Keratinocyte (primary cell): ENCODE measurements around the gene ATG9A. TPM values are rescaled to one million over a fixed set of nuclear protein-coding genes. Genes with fewer than 3 reads are reported as not detected.

Source experiments
- DNase-seq: peaks from one replicate; pipeline ENCODE4 v3.0.0-alpha.2; 2011; ENCODE audit warnings: low read depth, missing footprints, low spot score
- FAIRE-seq: peaks from 2 replicates; lab custom pipeline; 2011; peaks lifted over from hg19 to GRCh38; lab: Jason Lieb, UNC
- H2AFZ ChIP-seq: 2 replicates; pipeline ENCODE4 v1.6.0; 2012; ENCODE audit warnings: low read length, control low read depth, inconsistent platforms; ENCODE audit not compliant: control insufficient read depth
- H3K27ac ChIP-seq: 2 replicates; pipeline ENCODE4 v1.5.1; 2011; ENCODE audit warnings: low read length; ENCODE audit not compliant: control insufficient read depth, insufficient read depth
- H3K27me3 ChIP-seq: 3 replicates; pipeline ENCODE4 v1.6.0; 2011; ENCODE audit warnings: low read length; ENCODE audit not compliant: control insufficient read depth, insufficient read depth; ENCODE audit errors: extremely low read depth
- H3K36me3 ChIP-seq, 2 experiments: 2 replicates in 1 of 2; 3 replicates in 1 of 2; pipeline ENCODE4 v1.5.1; 2011; ENCODE audit warnings: low read length in 2 of 2, mild to moderate bottlenecking in 1 of 2; ENCODE audit not compliant: control insufficient read depth in 2 of 2, insufficient read depth in 2 of 2; ENCODE audit errors: extremely low read depth in 1 of 2
- H3K4me1 ChIP-seq: 3 replicates; pipeline ENCODE4 v1.5.1; 2011; ENCODE audit warnings: low read length; ENCODE audit not compliant: control insufficient read depth, insufficient read depth; ENCODE audit errors: extremely low read depth
- H3K4me2 ChIP-seq: 3 replicates; pipeline ENCODE4 v1.6.0; 2011; ENCODE audit warnings: low read depth, low read length; ENCODE audit not compliant: control insufficient read depth, insufficient read depth; ENCODE audit errors: extremely low read depth
- H3K4me3 ChIP-seq, 3 experiments: fragments of 200-600 bp in 1 of 3; sonication (generic) in 1 of 3; 2 replicates in 2 of 3; 3 replicates in 1 of 3; pipeline ENCODE4 v1.5.1; 2011 to 2016; ENCODE audit warnings: low read length in 3 of 3, mild to moderate bottlenecking in 3 of 3, control low read depth in 2 of 3, inconsistent platforms in 1 of 3, low read depth in 1 of 3, mixed read lengths in 1 of 3, mixed run types in 1 of 3, moderate library complexity in 1 of 3; ENCODE audit not compliant: control insufficient read depth in 2 of 3, insufficient read depth in 2 of 3; ENCODE audit errors: extremely low read depth in 1 of 3
- H3K79me2 ChIP-seq: 2 replicates; pipeline ENCODE4 v1.6.0; 2012; ENCODE audit warnings: low read length; ENCODE audit not compliant: control insufficient read depth, insufficient read depth
- H3K9ac ChIP-seq: 3 replicates; pipeline ENCODE4 v1.6.0; 2011; ENCODE audit warnings: low read length; ENCODE audit not compliant: control insufficient read depth, insufficient read depth; ENCODE audit errors: extremely low read depth
- H3K9me1 ChIP-seq: 3 replicates; pipeline ENCODE4 v1.6.0; 2011; ENCODE audit warnings: low read length; ENCODE audit not compliant: control insufficient read depth, insufficient read depth; ENCODE audit errors: extremely low read depth
- H3K9me3 ChIP-seq: 2 replicates; pipeline ENCODE4 v1.5.1; 2012; ENCODE audit warnings: low read depth, low read length; ENCODE audit not compliant: control insufficient read depth
- H4K20me1 ChIP-seq: 3 replicates; pipeline ENCODE4 v1.6.0; 2011; ENCODE audit warnings: low read length; ENCODE audit not compliant: control insufficient read depth, insufficient read depth; ENCODE audit errors: extremely low read depth
- CTCF ChIP-seq, 3 experiments: IDR thresholded peaks in 1 of 3; conservative IDR thresholded peaks in 1 of 3; optimal IDR thresholded peaks in 1 of 3; 2 replicates in 2 of 3; 3 replicates in 1 of 3; pipeline versions ENCODE3 to v1.5.1; 2011; ENCODE audit warnings: low read length in 3 of 3, mild to moderate bottlenecking in 3 of 3, moderate library complexity in 2 of 3, control low read depth in 1 of 3, inconsistent platforms in 1 of 3; ENCODE audit not compliant: insufficient read depth in 2 of 3; ENCODE audit errors: extremely low read depth in 1 of 3
- EZH2 ChIP-seq: IDR thresholded peaks from one replicate; pipeline ENCODE4 v1.6.1; 2012; ENCODE audit warnings: inconsistent platforms, mild to moderate bottlenecking, low read length, moderate library complexity
- dilution Hi-C: fragments of 300-500 bp; cut with MboI; formaldehyde crosslinking; loops from one replicate; pipeline ENCODE4 v1.7.0; 2020; ENCODE audit warnings: low sequenced_read_pairs; ENCODE audit not compliant: extremely low pct_ligation_motif_present
- polyA plus RNA-seq, 5 experiments: library from polyadenylated mRNA; depleted of rRNA in 3 of 5; stranded (reverse) in 3 of 5; stranded (forward) in 1 of 5; unstranded in 1 of 5; fragments of >200 nt; gene quantifications; 1 replicate in 1 of 5; 2 replicates in 3 of 5; 3 replicates in 1 of 5; pipeline versions ENCODE4 v1.2.1 to v1.2.3, GENCODE V29; 2011 to 2012; ENCODE audit warnings: missing spikeins in 2 of 5, low read depth in 1 of 5, low replicate concordance in 1 of 5

The ATG9A gene
- polyA plus RNA-seq, 1 donor (not counting 4 experiments of a cell fraction or from before 2014, with no cell fraction given) = 58.8 TPM

- H3K4me2 ChIP-seq = peak within 1 kb of the TSS; percentile 98
- FAIRE-seq (no peak), DNase-seq (peak; percentile 63)
- no peaks in the 10 kb centered on the region for H3K27me3 ChIP-seq
- H3K79me2 ChIP-seq = peaks cover 27% of the 10 kb centered on the region
- peak within 1 kb of the TSS; percentile 89 for H2AFZ ChIP-seq
- peak within 1 kb of the TSS; percentile 72 to 94 (median 92) for H3K4me3 ChIP-seq
- H4K20me1 ChIP-seq = peaks cover 5% of the 10 kb centered on the region
- peaks cover 45% of the 10 kb centered on the region for H3K4me1 ChIP-seq
- dilution Hi-C loops = no loop called here
- peak within 1 kb of the TSS; percentile 94 for H3K9ac ChIP-seq
- peaks cover 16 to 20% of the 10 kb centered on the region in 2 experiments for H3K36me3 ChIP-seq
- no peaks in the 10 kb centered on the region for H3K9me3 ChIP-seq
- H3K9me1 ChIP-seq = no peaks in the 10 kb centered on the region
- TF ChIP-seq EZH2 (no peak), CTCF (optimal IDR thresholded peaks at IDR 0.05 in 1 of 3, IDR thresholded peaks at IDR 0.05 in 1 of 3, conservative IDR thresholded peaks at IDR 0.05 in 1 of 3; ENCODE audit: extremely low read depth in 1 of 3, insufficient read depth in 2 of 3, low read length in 3 of 3) (no peak)
- peak within 1 kb of the TSS; percentile 91 for H3K27ac ChIP-seq
Measured at GRCh38 chr2:219245148-219245898, 15.9 kb upstream of the ATG9A start, which contains the start of the genes GLB1L and STK16. Gene GLB1L (minus strand): TSS chr2:219245444. CDS start chr2:219243573, 1,871 bp downstream. Gene STK16 (plus strand): TSS chr2:219245479. CDS start chr2:219246000, 521 bp downstream.

- Histone ChIP-seq H4K20me1 (peaks cover 3% of the 10 kb centered on the region), H3K4me3 (peak overlapping the region; percentile 72 to 94 (median 92)), H3K4me2 (peak overlapping the region; percentile 98), H3K4me1 (peaks cover 40% of the 10 kb centered on the region), H3K79me2 (peaks cover 26% of the 10 kb centered on the region), H3K9me3 (no peaks in the 10 kb centered on the region), H3K36me3 (peaks cover 12 to 15% of the 10 kb centered on the region in 2 experiments), H3K27me3 (no peaks in the 10 kb centered on the region), H3K9ac (peak overlapping the region; percentile 94), H2AFZ (peak overlapping the region; percentile 89), H3K9me1 (no peaks in the 10 kb centered on the region), H3K27ac (peak overlapping the region; percentile 91)
- FAIRE-seq (no peak), DNase-seq (no peak)
- dilution Hi-C loops = no loop called here
- no peak for TF ChIP-seq CTCF (optimal IDR thresholded peaks at IDR 0.05 in 1 of 3, IDR thresholded peaks at IDR 0.05 in 1 of 3, conservative IDR thresholded peaks at IDR 0.05 in 1 of 3; ENCODE audit: extremely low read depth in 1 of 3, insufficient read depth in 2 of 3, low read length in 3 of 3)
- no peak for TF ChIP-seq EZH2
Measured at GRCh38 chr2:219244789-219245147, 15.3 kb upstream of the ATG9A start.
